Measurements from ENCODE around the gene SSBP3.

SSBP3 gene

GRCh38 chr1:54378874-54379554 is 27.2 kb downstream of the SSBP3 start:
- H3K4me3 ChIP-seq (ENCODE audit: low read depth, low read length) = no peak overlapping the region
- DNase-seq (ENCODE audit: low read depth) = no peak
- TF ChIP-seq CTCF (IDR thresholded peaks at IDR 0.05; ENCODE audit: control insufficient read depth, extremely low read depth, insufficient read depth) = no peak

GRCh38 chr1:54378157-54378873 is 27.9 kb downstream of the SSBP3 start:
- TF ChIP-seq CTCF (IDR thresholded peaks at IDR 0.05; ENCODE audit: control insufficient read depth, extremely low read depth, insufficient read depth) = no peak
- no peak for DNase-seq (ENCODE audit: low read depth)
- H3K4me3 ChIP-seq (ENCODE audit: low read depth, low read length) = no peak overlapping the region

- H3K4me3 ChIP-seq (ENCODE audit: low read depth, low read length) = no peak overlapping the region
- no peak for DNase-seq (ENCODE audit: low read depth)
These were observed 29.0 kb downstream of the SSBP3 start for GRCh38 chr1:54377040-54377691.

GRCh38 chr1:54376430-54377039 is 29.7 kb downstream of the SSBP3 start:
- no peak overlapping the region for H3K4me3 ChIP-seq (ENCODE audit: low read depth, low read length)
- TF ChIP-seq CTCF (IDR thresholded peaks at IDR 0.05; ENCODE audit: control insufficient read depth, extremely low read depth, insufficient read depth) = no peak
- DNase-seq (ENCODE audit: low read depth) = no peak

More at GRCh38 chr1:54377040-54377691, 29.0 kb downstream of the SSBP3 start:
- TF ChIP-seq CTCF (IDR thresholded peaks at IDR 0.05; ENCODE audit: control insufficient read depth, extremely low read depth, insufficient read depth) = no peak

- DNase-seq (ENCODE audit: low read depth) = no peak
- H3K4me3 ChIP-seq (ENCODE audit: low read depth, low read length) = no peak overlapping the region
- TF ChIP-seq CTCF (IDR thresholded peaks at IDR 0.05; ENCODE audit: control insufficient read depth, extremely low read depth, insufficient read depth) = no peak
These were observed 30.3 kb downstream of the SSBP3 start for GRCh38 chr1:54375712-54376429.

GRCh38 chr1:54375298-54375697 is 30.9 kb downstream of the SSBP3 start:
- TF ChIP-seq CTCF (IDR thresholded peaks at IDR 0.05; ENCODE audit: control insufficient read depth, extremely low read depth, insufficient read depth) = no peak
- no peak overlapping the region for H3K4me3 ChIP-seq (ENCODE audit: low read depth, low read length)
- DNase-seq (ENCODE audit: low read depth) = no peak
